GM12891 (cell line): ENCODE measurements around the gene ATP8B1.

Experiments
- POLR2A ChIP-seq: IDR thresholded peaks from 2 replicates; pipeline ENCODE4 v1.6.1; 2011; ENCODE audit warnings: low read depth, low read length, control low read depth
- POLR2AphosphoS5 ChIP-seq: IDR thresholded peaks from 2 replicates; pipeline ENCODE4 v1.6.1; 2011; ENCODE audit warnings: low read depth, low read length, control low read depth

DNA sequence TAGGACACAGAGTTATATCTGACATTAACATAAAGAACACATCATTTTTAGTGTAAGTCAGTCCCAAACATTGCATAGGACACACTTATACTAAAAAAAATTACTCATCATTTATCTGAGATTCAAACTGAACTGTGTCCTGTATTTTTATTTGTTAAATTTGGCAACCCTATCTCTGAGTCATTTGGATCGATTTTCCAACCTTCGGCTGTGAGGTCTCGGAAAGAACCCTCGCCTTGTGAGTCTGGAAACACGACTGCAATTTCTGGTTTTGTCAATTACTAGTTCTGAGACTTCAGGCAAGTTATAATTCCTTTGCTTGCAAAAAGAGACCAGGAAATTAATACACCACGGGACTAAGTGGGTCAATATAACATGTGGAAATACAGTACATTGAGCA is 14.0 kb downstream of the ATP8B1 start:
- no peak for TF ChIP-seq POLR2A
- TF ChIP-seq POLR2AphosphoS5: no peak
